HepG2 (cell line): ENCODE results near the gene METTL1. TPM values are rescaled to one million over a fixed set of nuclear protein-coding genes. Genes with fewer than 3 reads are reported as not detected.
A peak's percentile ranks its signal among the peaks of the same experiment; 100 is the strongest.

Source experiments
- ATAC-seq: fragments of 200-7000 bp; cut with Tn5 transposase; 3 replicates; pipeline ENCODE4 v1.9.1; 2020; ENCODE audit warnings: mild to moderate bottlenecking, moderate library complexity
- BruUV-seq: library from RNA; stranded (reverse); fragments of 400-500 nt; replicated peaks from 2 replicates; lab custom pipeline; 2021; lab: Mats Ljungman, UMichigan
- CTCF ChIA-PET: fragments of 300-600 bp; formaldehyde crosslinking; extraction: SDS; loops from one replicate; lab custom pipeline; 2021; ENCODE audit warnings: low total read pairs, inconsistent platforms, low intra/inter-chr PET ratio; lab: Yijun Ruan, JAX
- POLR2A ChIA-PET: fragments of 350-600 bp; sonication (Branson Sonifier 250); formaldehyde crosslinking; loops from one replicate; lab custom pipeline; 2020; ENCODE audit warnings: antibody characterized with exemption, inconsistent platforms; lab: Yijun Ruan, JAX
- DNase-seq: peaks from one replicate; pipeline ENCODE4 v3.0.0-alpha.2; 2015; ENCODE audit warnings: low spot score
- FAIRE-seq: peaks from 3 replicates; lab custom pipeline; 2011; peaks lifted over from hg19 to GRCh38; lab: Jason Lieb, UNC
- H2AFZ ChIP-seq: one replicate; pipeline ENCODE4 v1.6.1; 2011; ENCODE audit warnings: low read length, inconsistent platforms
- H3K27ac ChIP-seq: fragments of 300-600 bp; 3 replicates; pipeline ENCODE4 v1.8.0; 2011; ENCODE audit warnings: mixed run types, mild to moderate bottlenecking, mixed read lengths, low read length, inconsistent platforms; ENCODE audit not compliant: insufficient read depth; ENCODE audit errors: extremely low read length
- H3K27me3 ChIP-seq, 2 experiments: fragments of 200-600 bp in 1 of 2; 2 replicates in 1 of 2; 3 replicates in 1 of 2; pipeline versions ENCODE4 v1.6.0 to v1.8.0; 2011; ENCODE audit warnings: low read length in 2 of 2, mild to moderate bottlenecking in 2 of 2, moderate library complexity in 2 of 2, inconsistent platforms in 1 of 2; ENCODE audit not compliant: insufficient read depth in 2 of 2, control insufficient read depth in 1 of 2
- H3K36me3 ChIP-seq, 2 experiments: fragments of 200-600 bp in 1 of 2; replicated peaks in 1 of 2; 2 replicates in 1 of 2; 3 replicates in 1 of 2; pipeline versions ENCODE4 v1.5.1 to v1.8.0; 2011; ENCODE audit warnings: low read length in 2 of 2, inconsistent platforms in 1 of 2; ENCODE audit not compliant: insufficient read depth in 2 of 2, control insufficient read depth in 1 of 2
- H3K4me1 ChIP-seq: 2 replicates; pipeline ENCODE4 v1.5.1; 2012; ENCODE audit warnings: low read length, inconsistent platforms; ENCODE audit not compliant: insufficient read depth
- H3K4me2 ChIP-seq: 2 replicates; pipeline ENCODE4 v1.6.0; 2011; ENCODE audit warnings: low read depth, low read length, inconsistent platforms
- H3K4me3 ChIP-seq, 3 experiments: fragments of 200-600 bp in 1 of 3; sonication (generic), shearing (Covaris generic) in 1 of 3; replicated peaks in 1 of 3; 2 replicates each; pipeline ENCODE4 v1.5.1; 2011 to 2016; ENCODE audit warnings: low read length in 3 of 3, inconsistent platforms in 2 of 3, low read depth in 2 of 3, mild to moderate bottlenecking in 2 of 3, control low read depth in 1 of 3, mixed read lengths in 1 of 3; ENCODE audit not compliant: insufficient read depth in 1 of 3
- H3K79me2 ChIP-seq: one replicate; pipeline ENCODE4 v1.6.1; 2011; ENCODE audit warnings: low read length, inconsistent platforms; ENCODE audit not compliant: insufficient read depth
- H3K9ac ChIP-seq: 2 replicates; pipeline ENCODE4 v1.6.0; 2011; ENCODE audit warnings: mild to moderate bottlenecking, low read depth, low read length, inconsistent platforms; ENCODE audit not compliant: insufficient read depth
- H3K9me3 ChIP-seq: 2 replicates; pipeline ENCODE4 v1.5.1; 2012; ENCODE audit warnings: mild to moderate bottlenecking, low read length
- H4K20me1 ChIP-seq: 2 replicates; pipeline ENCODE4 v1.6.0; 2011; ENCODE audit warnings: inconsistent platforms, mild to moderate bottlenecking, low read length, moderate library complexity; ENCODE audit not compliant: insufficient read depth
- ARID3A ChIP-seq: IDR thresholded peaks from 2 replicates; pipeline ENCODE4 v1.6.1; 2012; ENCODE audit warnings: low read depth, low read length, improper control_type of control experiment
- E2F1 ChIP-seq: sonication (generic); formaldehyde crosslinking; IDR thresholded peaks from 2 replicates; pipeline ENCODE4 v1.5.0; 2020; ENCODE audit warnings: missing genetic modification reagents
- HNRNPK ChIP-seq: fragments of 200-400 bp; formaldehyde crosslinking; IDR thresholded peaks from 2 replicates; pipeline ENCODE4 v1.6.1; 2018; ENCODE audit warnings: low read length, low read depth, moderate library complexity, mild to moderate bottlenecking; ENCODE audit not compliant: poor library complexity, severe bottlenecking
- KMT2B ChIP-seq: IDR thresholded peaks from 2 replicates; pipeline ENCODE4 v1.6.1; 2016; ENCODE audit warnings: missing genetic modification reagents, missing compliant biosample characterization
- NR3C1 ChIP-seq: sonication (generic); formaldehyde crosslinking; IDR thresholded peaks from 2 replicates; pipeline ENCODE4 v1.4.0; 2020; ENCODE audit warnings: missing genetic modification reagents
- POLR2A ChIP-seq, 2 experiments: IDR thresholded peaks; 2 replicates each; pipeline ENCODE4 v1.6.1; 2011; ENCODE audit warnings: low read depth in 2 of 2, low read length in 2 of 2, mild to moderate bottlenecking in 1 of 2, moderate library complexity in 1 of 2; ENCODE audit not compliant: insufficient read depth in 1 of 2
- RBAK ChIP-seq: sonication (generic); formaldehyde crosslinking; IDR thresholded peaks from 2 replicates; pipeline ENCODE4 v1.5.1; 2020; ENCODE audit warnings: mild to moderate bottlenecking, missing genetic modification reagents
- RFX1 ChIP-seq: fragments of 450-650 bp; IDR thresholded peaks from 2 replicates; pipeline ENCODE4 v1.6.1; 2017
- SMARCE1 ChIP-seq: fragments of 450-650 bp; IDR thresholded peaks from 2 replicates; pipeline ENCODE4 v1.6.1; 2017; ENCODE audit warnings: borderline replicate concordance
- SNAPC2 ChIP-seq: sonication (generic); formaldehyde crosslinking; IDR thresholded peaks from 2 replicates; pipeline ENCODE4 v1.8.1; 2022; ENCODE audit warnings: mild to moderate bottlenecking, missing genetic modification reagents
- TCF7L2 ChIP-seq: IDR thresholded peaks from 2 replicates; pipeline ENCODE4 v1.6.1; 2011; ENCODE audit warnings: mild to moderate bottlenecking, low read depth, low read length, moderate library complexity
- ZC3H13 ChIP-seq: sonication (generic); formaldehyde crosslinking; IDR thresholded peaks from 2 replicates; pipeline ENCODE4 v1.8.1; 2023; ENCODE audit warnings: mild to moderate bottlenecking, missing genetic modification reagents, moderate library complexity
- ZNF30 ChIP-seq: sonication (generic); formaldehyde crosslinking; IDR thresholded peaks from 2 replicates; pipeline ENCODE4 v1.5.0; 2020; ENCODE audit warnings: mild to moderate bottlenecking, missing genetic modification reagents
- ZNF383 ChIP-seq: sonication (generic); formaldehyde crosslinking; IDR thresholded peaks from 2 replicates; pipeline ENCODE4 v1.4.0; 2020; ENCODE audit warnings: missing genetic modification reagents, mild to moderate bottlenecking, borderline replicate concordance
- ZNF431 ChIP-seq: sonication (generic); formaldehyde crosslinking; IDR thresholded peaks from 2 replicates; pipeline ENCODE4 v1.9.0; 2022; ENCODE audit warnings: missing genetic modification reagents, low read depth, mild to moderate bottlenecking, borderline replicate concordance
- ZNF549 ChIP-seq: sonication (generic); formaldehyde crosslinking; IDR thresholded peaks from 2 replicates; pipeline ENCODE4 v1.5.0; 2020; ENCODE audit warnings: missing genetic modification reagents
- WGBS: methylation state at CpG from one replicate; pipeline ENCODE4 v1.1.6; 2017; ENCODE audit warnings: low lambda C conversion rate; 5-methylcytosine and 5-hydroxymethylcytosine counted together
- in situ Hi-C: cut with HindIII; loops from 2 replicates; pipeline ENCODE4 v1.10.0; 2017; ENCODE audit warnings: low pct_unique_long_range_greater_than_20kb; ENCODE audit not compliant: extremely low pct_ligation_motif_present
- intact Hi-C: fragments of 100-400 bp; cut with micrococcal nuclease; formaldehyde crosslinking; loops from one replicate; pipeline ENCODE4 v1.10.0; 2022; ENCODE audit not compliant: unreplicated experiment
- polyA plus RNA-seq, 8 experiments: library from polyadenylated mRNA; depleted of rRNA in 3 of 8; stranded (reverse) in 7 of 8; unstranded in 1 of 8; fragments of >200 nt; fragmentation: Illumina TruSeq in 4 of 8; extraction: Trizol in 4 of 8; gene quantifications; 2 replicates each; pipeline versions ENCODE4 v1.2.1 to v1.2.3, GENCODE V29; 2011 to 2016; ENCODE audit warnings: low read depth in 4 of 8, missing spikeins in 1 of 8, mixed read lengths in 1 of 8; ENCODE audit not compliant: insufficient read depth in 1 of 8
- total RNA-seq, 5 experiments: library from RNA; depleted of rRNA; stranded (reverse); fragments of >200 nt; fragmentation: Illumina TruSeq; extraction: Trizol; gene quantifications; 2 replicates each; pipeline ENCODE4 v1.2.3, GENCODE V29; 2016; ENCODE audit warnings: low read depth in 1 of 5

METTL1 gene
- total and polyA plus RNA-seq, 2 of the 13 experiments (the other 11 are each of a cell fraction or from before 2014, with no cell fraction given) = 34.7 to 36.9 TPM

GRCh38 chr12:57783861-57784260 lies 12.0 kb upstream of the METTL1 start (continued):
- TF ChIP-seq ZNF431 (CRISPR knock-in tag) (no peak), ZC3H13 (CRISPR knock-in tag) (no peak), TCF7L2 (no peak)

- intact Hi-C loops = no loop called here
- H3K79me2 ChIP-seq = peaks cover 16% of the 10 kb centered on the region
- FAIRE-seq (no peak), ATAC-seq (peak; percentile 14), DNase-seq (no peak)
- BruUV-seq = no TSS peak
- H3K4me3 ChIP-seq = peak overlapping the region; percentile 95 to 100 (median 99)
- 55% methylated on average over 12 of the region's 12 CpGs for WGBS
- peak overlapping the region; percentile 87 for H3K9ac ChIP-seq
- H3K9me3 ChIP-seq = no peaks in the 10 kb centered on the region
- H4K20me1 ChIP-seq = no peaks in the 10 kb centered on the region
- peak overlapping the region; percentile 55 for H3K27ac ChIP-seq
- no peaks in the 10 kb centered on the region; a peak in 1 of 5 replicates for H3K27me3 ChIP-seq
- H2AFZ ChIP-seq = no peak overlapping the region
- ChIA-PET CTCF (interaction anchor here (1.8 kb wide), 1 partner anchor 122 kb away, joined by 13 read pairs; no protein-coding TSS in a partner anchor), POLR2A (interaction anchor here (0.7 to 1.7 kb wide), 4 partner anchors 11 to 39 kb away, joined by 3 to 15 read pairs (median 3); partner anchors contain the start of genes AVIL, EEF1AKMT3, METTL1 and TSPAN31)
- peaks cover 17% of the 10 kb centered on the region for H3K4me1 ChIP-seq
- TF ChIP-seq SMARCE1 = no peak
- TF ChIP-seq ZNF549 (CRISPR knock-in tag) = no peak
- no peak for TF ChIP-seq POLR2A (IDR thresholded peaks at IDR 0.05; ENCODE audit: insufficient read depth in 1 of 2, low read depth in 2 of 2, low read length in 2 of 2)
- TF ChIP-seq SNAPC2 (CRISPR knock-in tag) = no peak
- TF ChIP-seq ARID3A = no peak
- TF ChIP-seq ZNF431 (CRISPR knock-in tag) = no peak
- TF ChIP-seq ZNF383 (CRISPR knock-in tag) = no peak
- TF ChIP-seq HNRNPK = no peak
- no peak for TF ChIP-seq KMT2B (CRISPR knock-in tag)
- TF ChIP-seq RBAK (CRISPR knock-in tag) = no peak
- TF ChIP-seq RFX1 = no peak
- TF ChIP-seq E2F1 (CRISPR knock-in tag) = no peak
- TF ChIP-seq ZNF30 (CRISPR knock-in tag) = no peak
- TF ChIP-seq NR3C1 = no peak
- peak overlapping the region; percentile 78 for H3K4me2 ChIP-seq
- in situ Hi-C loops = no loop called here
- peaks cover 9 to 36% of the 10 kb centered on the region in 2 experiments for H3K36me3 ChIP-seq
Measured at GRCh38 chr12:57783466-57783801, 11.5 kb upstream of the METTL1 start.
